ENCODE results near the gene HIPK3.

DNA sequence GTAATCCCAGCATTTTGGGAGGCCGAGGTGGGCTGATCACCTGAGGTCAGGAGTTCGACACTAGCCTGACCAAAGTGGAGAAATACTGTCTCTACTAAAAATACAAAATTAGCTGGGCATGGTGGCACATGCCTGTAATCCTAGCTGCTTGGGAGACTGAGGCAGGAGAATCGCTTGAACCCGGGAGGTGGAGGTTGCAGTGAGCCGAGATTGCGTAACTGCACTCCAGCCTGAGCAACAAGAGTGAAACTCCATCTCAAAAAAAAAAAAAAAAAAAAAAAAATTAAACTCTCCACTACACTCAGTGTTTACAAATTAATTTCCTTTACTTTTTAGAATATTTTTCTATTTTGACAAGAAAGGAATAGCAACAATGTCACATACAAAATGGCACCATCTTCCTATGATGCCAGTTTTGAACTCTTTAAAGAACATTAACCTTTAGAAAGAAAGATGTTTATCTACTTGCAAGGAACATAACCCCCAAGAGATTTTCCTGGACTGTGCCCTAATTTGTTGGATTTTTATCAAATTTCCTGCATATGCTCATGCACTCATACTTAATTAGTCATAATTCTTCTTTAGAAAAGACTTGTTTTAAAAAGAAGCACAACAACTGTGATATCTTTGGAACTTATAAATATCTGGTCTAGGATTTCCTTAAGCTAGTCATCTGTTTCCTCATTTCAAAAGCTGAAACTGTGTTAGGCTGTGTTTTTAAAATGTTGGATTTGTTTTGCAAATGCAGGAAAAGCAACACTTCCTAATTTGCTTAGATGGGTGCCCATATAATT lies 22.6 kb upstream of the HIPK3 start:
- TF ChIP-seq POLR2AphosphoS5 (IDR thresholded peaks at IDR 0.05; ENCODE audit: borderline replicate concordance, low read depth, low read length) (no peak), EZH2 (IDR thresholded peaks at IDR 0.05) (no peak), FOXP2 (optimal IDR thresholded peaks at IDR 0.05; ENCODE audit: control extremely low read depth, extremely low read length, insufficient read depth) (no peak)
